IMR-90 (cell line): ENCODE measurements around the gene STRADA. TPM values are rescaled to one million over a fixed set of nuclear protein-coding genes. Genes with fewer than 3 reads are reported as not detected.

Experiments used
- ATAC-seq: fragments of 200-7000 bp; cut with Tn5 transposase; 2 replicates; pipeline ENCODE4 v1.9.1; 2020; ENCODE audit warnings: low read depth, mild to moderate bottlenecking, moderate library complexity
- BruUV-seq: library from RNA; stranded (reverse); fragments of 400-500 nt; replicated peaks from 2 replicates; lab custom pipeline; 2021; lab: Mats Ljungman, UMichigan
- CTCF ChIA-PET: fragments of 300-600 bp; formaldehyde crosslinking; extraction: SDS; loops from one replicate; lab custom pipeline; 2021; ENCODE audit warnings: antibody characterized with exemption; lab: Yijun Ruan, JAX
- POLR2A ChIA-PET: fragments of 300-600 bp; sonication (Branson Sonifier 250); formaldehyde crosslinking; loops from one replicate; lab custom pipeline; 2022; ENCODE audit warnings: antibody characterized with exemption; ENCODE audit not compliant: unreplicated experiment; lab: Charles Lee
- DNase-seq: peaks from one replicate; pipeline ENCODE4 v3.0.0; 2013
- H2AFZ ChIP-seq: replicated peaks from 2 replicates; pipeline ENCODE3; 2013; ENCODE audit warnings: low read length, mild to moderate bottlenecking; ENCODE audit not compliant: poor library complexity
- H2AK5ac ChIP-seq: 2 replicates; pipeline ENCODE4 v1.6.1; 2013; ENCODE audit warnings: low read depth, low read length, inconsistent platforms
- H2AK9ac ChIP-seq: replicated peaks from 2 replicates; pipeline ENCODE3; 2013; ENCODE audit warnings: mild to moderate bottlenecking, low read depth, low read length, moderate library complexity; ENCODE audit not compliant: poor library complexity
- H2BK120ac ChIP-seq: 2 replicates; pipeline ENCODE4 v1.6.1; 2013; ENCODE audit warnings: low read depth, low read length, inconsistent platforms
- H2BK15ac ChIP-seq: 3 replicates; pipeline ENCODE4 v1.6.1; 2013; ENCODE audit warnings: low read depth, low read length, inconsistent platforms
- H2BK20ac ChIP-seq: 2 replicates; pipeline ENCODE4 v1.6.1; 2013; ENCODE audit warnings: low read depth, mild to moderate bottlenecking, inconsistent platforms, low read length, moderate library complexity
- H2BK5ac ChIP-seq: 2 replicates; pipeline ENCODE4 v1.6.1; 2013; ENCODE audit warnings: mild to moderate bottlenecking, low read depth, low read length, inconsistent platforms; ENCODE audit not compliant: poor library complexity, severe bottlenecking
- H3K14ac ChIP-seq: replicated peaks from 2 replicates; pipeline ENCODE4 v1.6.1; 2013; ENCODE audit warnings: low read depth, low read length, inconsistent platforms
- H3K18ac ChIP-seq: 2 replicates; pipeline ENCODE4 v1.6.1; 2013; ENCODE audit warnings: low read depth, low read length, control low read depth
- H3K23ac ChIP-seq: 2 replicates; pipeline ENCODE4 v1.6.1; 2013; ENCODE audit warnings: low read depth, low read length, inconsistent platforms
- H3K27ac ChIP-seq: 2 replicates; pipeline ENCODE4 v1.5.1; 2013; ENCODE audit warnings: mild to moderate bottlenecking, control low read depth, low read length; ENCODE audit not compliant: insufficient read depth
- H3K27me3 ChIP-seq: 2 replicates; pipeline ENCODE4 v1.6.1; 2013; ENCODE audit warnings: low read length; ENCODE audit not compliant: control insufficient read depth, insufficient read depth
- H3K36me3 ChIP-seq: 2 replicates; pipeline ENCODE4 v1.6.1; 2013; ENCODE audit warnings: low read length, mixed read lengths; ENCODE audit not compliant: control insufficient read depth, insufficient read depth
- H3K4ac ChIP-seq: 2 replicates; pipeline ENCODE4 v1.6.1; 2013; ENCODE audit warnings: low read depth, low read length, inconsistent platforms
- H3K4me1 ChIP-seq: 2 replicates; pipeline ENCODE4 v1.6.1; 2013; ENCODE audit warnings: low read length, mixed read lengths; ENCODE audit not compliant: control insufficient read depth, insufficient read depth
- H3K4me2 ChIP-seq: 2 replicates; pipeline ENCODE4 v1.6.1; 2013; ENCODE audit warnings: low read depth, mild to moderate bottlenecking, control low read depth, low read length, moderate library complexity
- H3K4me3 ChIP-seq: 2 replicates; pipeline ENCODE4 v1.5.1; 2013; ENCODE audit warnings: low read depth, mild to moderate bottlenecking, control low read depth, low read length, moderate library complexity; ENCODE audit not compliant: insufficient read depth
- H3K56ac ChIP-seq: 2 replicates; pipeline ENCODE4 v1.6.1; 2013; ENCODE audit warnings: low read length, inconsistent platforms; ENCODE audit not compliant: insufficient read depth; ENCODE audit errors: extremely low read depth
- H3K79me1 ChIP-seq, 2 experiments: 2 replicates each; pipeline ENCODE4 v1.6.1; 2013; ENCODE audit warnings: low read length in 2 of 2, inconsistent platforms in 1 of 2, low read depth in 1 of 2
- H3K9ac ChIP-seq: 2 replicates; pipeline ENCODE4 v1.6.1; 2013; ENCODE audit warnings: low read depth, low read length, control low read depth
- H3K9me1 ChIP-seq: 2 replicates; pipeline ENCODE4 v1.6.1; 2013; ENCODE audit warnings: low read length, inconsistent platforms; ENCODE audit not compliant: insufficient read depth
- H3K9me3 ChIP-seq: 2 replicates; pipeline ENCODE4 v1.6.1; 2013; ENCODE audit warnings: low read length; ENCODE audit not compliant: control insufficient read depth, insufficient read depth
- H4K20me1 ChIP-seq: 2 replicates; pipeline ENCODE4 v1.6.1; 2013; ENCODE audit warnings: low read length, inconsistent platforms; ENCODE audit not compliant: insufficient read depth
- H4K5ac ChIP-seq: 2 replicates; pipeline ENCODE4 v1.6.1; 2013; ENCODE audit warnings: mild to moderate bottlenecking, low read depth, low read length, control low read depth
- H4K8ac ChIP-seq, 2 experiments: 2 replicates each; pipeline ENCODE4 v1.6.1; 2013; ENCODE audit warnings: low read depth in 2 of 2, low read length in 2 of 2, control low read depth in 1 of 2, inconsistent platforms in 1 of 2
- H4K91ac ChIP-seq: 2 replicates; pipeline ENCODE4 v1.6.1; 2013; ENCODE audit warnings: low read depth, low read length, inconsistent platforms; ENCODE audit not compliant: insufficient read depth
- BHLHE40 ChIP-seq: fragments of 150-350 bp; IDR thresholded peaks from 2 replicates; pipeline ENCODE4 v1.6.1; 2016; ENCODE audit warnings: mild to moderate bottlenecking, low read depth, low read length
- CEBPB ChIP-seq: IDR thresholded peaks from 2 replicates; pipeline ENCODE4 v1.6.1; 2012; ENCODE audit warnings: low read depth, low read length, improper control_type of control experiment
- CHD1 ChIP-seq: IDR thresholded peaks from 2 replicates; pipeline ENCODE4 v1.6.1; 2012; ENCODE audit warnings: low read depth, low read length, improper control_type of control experiment
- FOS ChIP-seq: fragments of 150-350 bp; IDR thresholded peaks from 2 replicates; pipeline ENCODE4 v1.6.1; 2016; ENCODE audit warnings: low read depth, low read length
- MAFK ChIP-seq: IDR thresholded peaks from 2 replicates; pipeline ENCODE4 v1.6.1; 2012; ENCODE audit warnings: low read depth, low read length, improper control_type of control experiment
- MAZ ChIP-seq: IDR thresholded peaks from 2 replicates; pipeline ENCODE4 v1.6.1; 2012; ENCODE audit warnings: low read depth, mild to moderate bottlenecking, low read length, improper control_type of control experiment, moderate library complexity, borderline replicate concordance
- MXI1 ChIP-seq: IDR thresholded peaks from 2 replicates; pipeline ENCODE4 v1.6.1; 2012; ENCODE audit warnings: low read depth, mild to moderate bottlenecking, low read length, moderate library complexity, borderline replicate concordance
- NFE2L2 ChIP-seq: fragments of 150-350 bp; IDR thresholded peaks from 2 replicates; pipeline ENCODE4 v1.6.1; 2016; ENCODE audit warnings: low read depth, mild to moderate bottlenecking, low read length
- POLR2A ChIP-seq: IDR thresholded peaks from 2 replicates; pipeline ENCODE4 v1.6.1; 2012; ENCODE audit warnings: mild to moderate bottlenecking, low read depth, low read length
- RAD21 ChIP-seq: IDR thresholded peaks from 2 replicates; pipeline ENCODE4 v1.6.1; 2012; ENCODE audit warnings: low read length, improper control_type of control experiment
- RCOR1 ChIP-seq: IDR thresholded peaks from 2 replicates; pipeline ENCODE4 v1.6.1; 2012; ENCODE audit warnings: mild to moderate bottlenecking, low read length, improper control_type of control experiment; ENCODE audit not compliant: insufficient replicate concordance
- RFX5 ChIP-seq: IDR thresholded peaks from 2 replicates; pipeline ENCODE4 v1.8.0; 2012; ENCODE audit warnings: low read depth, mild to moderate bottlenecking, low read length, moderate library complexity
- SMC3 ChIP-seq: fragments of 150-350 bp; IDR thresholded peaks from 2 replicates; pipeline ENCODE4 v1.6.1; 2016; ENCODE audit warnings: low read depth, mild to moderate bottlenecking, antibody characterized with exemption, low read length, moderate library complexity
- USF2 ChIP-seq: fragments of 150-350 bp; IDR thresholded peaks from 2 replicates; pipeline ENCODE4 v1.6.1; 2017; ENCODE audit warnings: mild to moderate bottlenecking, antibody characterized with exemption, low read length, low read depth
- WGBS, 2 experiments: methylation state at CpG; one replicate each; pipeline versions ENCODE4 v1.1.5 to v1.1.7; 2013; ENCODE audit warnings: missing lambda C conversion rate in 2 of 2; ENCODE audit not compliant: insufficient read length in 1 of 2; ENCODE audit errors: extremely low coverage in 2 of 2; 5-methylcytosine and 5-hydroxymethylcytosine counted together
- dilution Hi-C: fragments of 300-500 bp; cut with HindIII; formaldehyde crosslinking; loops from one replicate; pipeline ENCODE4 v1.14.3; 2018; ENCODE audit warnings: low sequenced_read_pairs; ENCODE audit not compliant: unreplicated experiment
- in situ Hi-C: fragments of 300-500 bp; cut with MboI; formaldehyde crosslinking; loops from 3 replicates; pipeline ENCODE4 v1.14.3; 2019; ENCODE audit warnings: low sequenced_read_pairs, inconsistent platforms, mixed read lengths
- intact Hi-C: fragments of 100-400 bp; cut with micrococcal nuclease; formaldehyde crosslinking; loops from 2 replicates; pipeline ENCODE4 v1.10.0; 2022
- polyA plus RNA-seq, 3 experiments: library from polyadenylated mRNA; depleted of rRNA; stranded (reverse); fragments of >200 nt; gene quantifications; 2 replicates each; pipeline ENCODE4 v1.2.3, GENCODE V29; 2012; ENCODE audit warnings: low replicate concordance in 1 of 3
- total RNA-seq: library from RNA; depleted of rRNA; stranded (reverse); fragments of >200 nt; gene quantifications from 2 replicates; pipeline ENCODE4 v1.2.3, GENCODE V29; 2012
- TF ChIP-seq, protein P1 (sequence below): conservative IDR thresholded peaks from 2 replicates; pipeline ENCODE4 v1.5.1; 2012; ENCODE audit warnings: mild to moderate bottlenecking, low read depth, low read length, improper control_type of control experiment
- TF ChIP-seq, protein P2 (sequence below): fragments of 150-350 bp; IDR thresholded peaks from 2 replicates; pipeline ENCODE4 v1.6.1; 2016; ENCODE audit warnings: low read depth, mild to moderate bottlenecking, low read length, moderate library complexity, borderline replicate concordance

STRADA gene
- total and polyA plus RNA-seq, 2 of the 4 experiments (the other 2 are of a cell fraction): 19.9 to 30.9 TPM

DNA sequence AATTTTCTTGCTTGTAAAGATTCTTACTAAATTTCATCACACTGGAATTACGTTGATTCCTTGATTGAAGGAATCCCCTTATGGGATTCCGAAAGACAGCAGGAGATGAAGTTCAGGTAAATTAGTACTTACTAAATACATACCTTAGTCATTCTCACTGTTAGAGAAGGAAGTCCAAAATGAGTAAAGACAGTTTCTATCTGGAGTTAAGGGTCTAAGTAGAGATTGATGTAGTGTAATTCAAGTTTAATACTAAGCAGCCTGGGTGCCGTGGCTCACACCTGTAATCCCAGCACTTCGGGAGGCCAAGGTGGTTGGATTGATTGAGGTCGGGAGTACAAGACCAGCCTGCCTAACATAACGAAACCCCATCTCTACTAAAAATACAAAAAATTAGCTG, 41.9 kb upstream of the STRADA start:
- no peak overlapping the region for H2BK120ac ChIP-seq
- H3K4me2 ChIP-seq: no peak overlapping the region
- H3K14ac ChIP-seq: no peak overlapping the region
- no peak overlapping the region for H4K8ac ChIP-seq
- H3K18ac ChIP-seq: no peak overlapping the region
- no peak overlapping the region for H2AFZ ChIP-seq
- H3K9me3 ChIP-seq: no peaks in the 10 kb centered on the region
- H3K4me1 ChIP-seq: peaks cover 8% of the 10 kb centered on the region; the same call in 1 of the 2 replicates
- H3K79me1 ChIP-seq: peaks cover 13 to 72% of the 10 kb centered on the region in 2 experiments; a peak in 3 of 4 replicates
- no peak for DNase-seq
- BruUV-seq: no TSS peak
- H3K9ac ChIP-seq: no peak overlapping the region
- TF ChIP-seq, protein P1, sequence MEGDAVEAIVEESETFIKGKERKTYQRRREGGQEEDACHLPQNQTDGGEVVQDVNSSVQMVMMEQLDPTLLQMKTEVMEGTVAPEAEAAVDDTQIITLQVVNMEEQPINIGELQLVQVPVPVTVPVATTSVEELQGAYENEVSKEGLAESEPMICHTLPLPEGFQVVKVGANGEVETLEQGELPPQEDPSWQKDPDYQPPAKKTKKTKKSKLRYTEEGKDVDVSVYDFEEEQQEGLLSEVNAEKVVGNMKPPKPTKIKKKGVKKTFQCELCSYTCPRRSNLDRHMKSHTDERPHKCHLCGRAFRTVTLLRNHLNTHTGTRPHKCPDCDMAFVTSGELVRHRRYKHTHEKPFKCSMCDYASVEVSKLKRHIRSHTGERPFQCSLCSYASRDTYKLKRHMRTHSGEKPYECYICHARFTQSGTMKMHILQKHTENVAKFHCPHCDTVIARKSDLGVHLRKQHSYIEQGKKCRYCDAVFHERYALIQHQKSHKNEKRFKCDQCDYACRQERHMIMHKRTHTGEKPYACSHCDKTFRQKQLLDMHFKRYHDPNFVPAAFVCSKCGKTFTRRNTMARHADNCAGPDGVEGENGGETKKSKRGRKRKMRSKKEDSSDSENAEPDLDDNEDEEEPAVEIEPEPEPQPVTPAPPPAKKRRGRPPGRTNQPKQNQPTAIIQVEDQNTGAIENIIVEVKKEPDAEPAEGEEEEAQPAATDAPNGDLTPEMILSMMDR: no peak
- TF ChIP-seq POLR2A (no peak), CEBPB (no peak), SMC3 (no peak), USF2 (no peak), NFE2L2 (no peak), RAD21 (no peak), CHD1 (no peak), MXI1 (no peak), RCOR1 (no peak), MAZ (no peak), FOS (no peak), BHLHE40 (no peak), RFX5 (no peak), MAFK (no peak)
- TF ChIP-seq, protein P2, sequence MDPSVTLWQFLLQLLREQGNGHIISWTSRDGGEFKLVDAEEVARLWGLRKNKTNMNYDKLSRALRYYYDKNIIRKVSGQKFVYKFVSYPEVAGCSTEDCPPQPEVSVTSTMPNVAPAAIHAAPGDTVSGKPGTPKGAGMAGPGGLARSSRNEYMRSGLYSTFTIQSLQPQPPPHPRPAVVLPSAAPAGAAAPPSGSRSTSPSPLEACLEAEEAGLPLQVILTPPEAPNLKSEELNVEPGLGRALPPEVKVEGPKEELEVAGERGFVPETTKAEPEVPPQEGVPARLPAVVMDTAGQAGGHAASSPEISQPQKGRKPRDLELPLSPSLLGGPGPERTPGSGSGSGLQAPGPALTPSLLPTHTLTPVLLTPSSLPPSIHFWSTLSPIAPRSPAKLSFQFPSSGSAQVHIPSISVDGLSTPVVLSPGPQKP: no peak
- peaks cover 90% of the 10 kb centered on the region for H4K20me1 ChIP-seq
- H2AK5ac ChIP-seq: no peak overlapping the region
- H3K23ac ChIP-seq: no peak overlapping the region
- H2AK9ac ChIP-seq: no peak overlapping the region
- H2BK5ac ChIP-seq: no peak overlapping the region
- CTCF ChIA-PET: no interaction called here
- H4K91ac ChIP-seq: no peak overlapping the region
- dilution Hi-C loops: no loop called here
- intact Hi-C loops: no loop called here
- no peak overlapping the region for H3K27ac ChIP-seq
- H3K4me3 ChIP-seq: no peak overlapping the region
- no peak overlapping the region for H2BK15ac ChIP-seq
- no peaks in the 10 kb centered on the region for H3K27me3 ChIP-seq
- POLR2A ChIA-PET: interaction anchor here (1.0 kb wide), 1 partner anchor 10 kb away, joined by 3 read pairs; the partner anchor contains the start of genes CCDC47 and DDX42
- in situ Hi-C loops: no loop called here
- ATAC-seq: no peak
- H3K36me3 ChIP-seq: peaks cover 23% of the 10 kb centered on the region
- H2BK20ac ChIP-seq: no peak overlapping the region
- no peak overlapping the region for H3K56ac ChIP-seq
- H3K9me1 ChIP-seq: peaks cover 15% of the 10 kb centered on the region
- no peak overlapping the region for H3K4ac ChIP-seq
- WGBS, 2 experiments: 77% methylated on average over 3 of the region's 6 CpGs; no CpG with 5 or more reads in 1 of the 2 experiments
- H4K5ac ChIP-seq: no peak overlapping the region
